ENCODE data around the gene GUCY2D.
"Not testable (repeated sequence)": the region's sequence is repeated elsewhere in the genome, so short reads cannot be mapped to it uniquely, and the experiment has no call there.

The GUCY2D gene

GRCh38 chr17:8001976-8002720 is at the start of gene GUCY2D:
Gene GUCY2D, plus strand, starts transcription at chr17:8002615. Its CDS starts 433 bp downstream, at chr17:8003048.
- no peak for DNase-seq

GRCh38 chr17:7953266-7953665 is 49.1 kb upstream of the GUCY2D start:
- DNase-seq = not testable (repeated sequence)

- DNase-seq = no peak
These were observed 46.8 kb upstream of the GUCY2D start for GRCh38 chr17:7955414-7956227.

GRCh38 chr17:7956228-7956965 is 46.0 kb upstream of the GUCY2D start:
- DNase-seq = peak; percentile 48

GRCh38 chr17:7959503-7960253 is 42.7 kb upstream of the GUCY2D start:
- no peak for DNase-seq

GRCh38 chr17:7961421-7961820 is 41.0 kb upstream of the GUCY2D start:
- DNase-seq = no peak

- DNase-seq = no peak
These were observed 34.7 kb upstream of the GUCY2D start for GRCh38 chr17:7967751-7968150.

- DNase-seq = no peak
These were observed 33.0 kb upstream of the GUCY2D start for GRCh38 chr17:7969433-7969832.

GRCh38 chr17:7971651-7972050 is 30.8 kb upstream of the GUCY2D start:
- no peak for DNase-seq

- no peak for DNase-seq
These were observed 30.2 kb upstream of the GUCY2D start for GRCh38 chr17:7972131-7972785.

- DNase-seq = no peak
These were observed 27.7 kb upstream of the GUCY2D start for GRCh38 chr17:7974638-7975131.

- DNase-seq = no peak
These were observed 25.4 kb upstream of the GUCY2D start for GRCh38 chr17:7977039-7977438.

- DNase-seq = no peak
These were observed 24.6 kb upstream of the GUCY2D start for GRCh38 chr17:7977805-7978204.

GRCh38 chr17:7982173-7982572 is 20.2 kb upstream of the GUCY2D start:
- no peak for DNase-seq

GRCh38 chr17:7982666-7983065 is 19.7 kb upstream of the GUCY2D start:
- no peak for DNase-seq

- no peak for DNase-seq
These were observed 17.5 kb upstream of the GUCY2D start for GRCh38 chr17:7984904-7985303.

- DNase-seq = no peak
These were observed 15.1 kb upstream of the GUCY2D start for GRCh38 chr17:7987112-7987893.

- no peak for DNase-seq
These were observed 13.7 kb upstream of the GUCY2D start for GRCh38 chr17:7988750-7989178.

- DNase-seq = peak; percentile 80
These were observed 12.4 kb upstream of the GUCY2D start for GRCh38 chr17:7989781-7990655.

GRCh38 chr17:7992516-7992915 is 9.9 kb upstream of the GUCY2D start:
- DNase-seq = no peak

Measured in left hindlimb (tissue), 1 donor.